AG04449 (cell line): Measurements from ENCODE around the gene LRRC74A.

Source experiments
- CTCF ChIA-PET: fragments of 350-600 bp; formaldehyde crosslinking; extraction: SDS; loops from one replicate; lab custom pipeline; 2021; ENCODE audit warnings: antibody characterized with exemption; lab: Yijun Ruan, JAX
- POLR2A ChIA-PET: fragments of 400-600, 350-600 bp; formaldehyde crosslinking; extraction: SDS; loops from one replicate; lab custom pipeline; 2020; ENCODE audit warnings: antibody characterized with exemption, inconsistent platforms; lab: Yijun Ruan, JAX
- DNase-seq: peaks from one replicate; pipeline ENCODE4 v3.0.0-alpha.2; 2010; ENCODE audit warnings: low read depth, low spot score
- H3K4me3 ChIP-seq: 2 replicates; pipeline ENCODE4 v1.5.1; 2011; ENCODE audit warnings: low read depth, mild to moderate bottlenecking, control low read depth, low read length
- CTCF ChIP-seq: IDR thresholded peaks from one replicate; pipeline ENCODE4 v1.5.1; 2011; ENCODE audit warnings: mild to moderate bottlenecking, moderate library complexity, low read length, control low read depth, inconsistent platforms; ENCODE audit not compliant: insufficient read depth; ENCODE audit errors: missing control alignments

LRRC74A gene

GRCh38 chr14:76811561-76811960 is 14.6 kb upstream of the LRRC74A start:
- POLR2A ChIA-PET: interaction anchor here (1.0 kb wide), 1 partner anchor 102 kb away, joined by 4 read pairs; no protein-coding TSS in a partner anchor
- H3K4me3 ChIP-seq: peak overlapping the region; percentile 75
- no peak for TF ChIP-seq CTCF
- CTCF ChIA-PET: interaction anchor here (0.6 to 8.3 kb wide), 14 partner anchors 9 to 1102 kb away, joined by 3 to 96 read pairs (median 4); partner anchors contain the start of gene LRRC74A
- DNase-seq: no peak

- ChIA-PET POLR2A (interaction anchor here (1.0 kb wide), 1 partner anchor 102 kb away, joined by 4 read pairs; no protein-coding TSS in a partner anchor), CTCF (interaction anchor here (0.8 to 8.3 kb wide), 7 partner anchors 10 to 258 kb away, joined by 3 to 96 read pairs (median 6); no protein-coding TSS in a partner anchor)
- peak overlapping the region; percentile 75 for H3K4me3 ChIP-seq
- no peak for DNase-seq
- no peak for TF ChIP-seq CTCF
These were observed 14.2 kb upstream of the LRRC74A start for GRCh38 chr14:76812093-76812421.

- ChIA-PET POLR2A (interaction anchor here (0.7 kb wide), 1 partner anchor 765 kb away, joined by 3 read pairs; no protein-coding TSS in a partner anchor), CTCF (interaction anchor here (1.2 to 8.3 kb wide), 4 partner anchors 42 to 258 kb away, joined by 3 to 96 read pairs (median 6); no protein-coding TSS in a partner anchor)
- no peak for DNase-seq
- TF ChIP-seq CTCF: no peak
- peak within 1 kb of the TSS; percentile 75 for H3K4me3 ChIP-seq
These were observed 13.5 kb upstream of the LRRC74A start, which contains the start of gene ANGEL1 for GRCh38 chr14:76812422-76813383. TSS of gene ANGEL1 (minus strand) at chr14:76812882. CDS start at chr14:76812827, 55 bp downstream.

- POLR2A ChIA-PET: no interaction called here
- TF ChIP-seq CTCF: no peak
- DNase-seq: no peak
- CTCF ChIA-PET: interaction anchor here (0.7 kb wide), 1 partner anchor 60 kb away, joined by 3 read pairs; no protein-coding TSS in a partner anchor
- no peak overlapping the region for H3K4me3 ChIP-seq
These were observed 11.2 kb upstream of the LRRC74A start for GRCh38 chr14:76814726-76815645.

GRCh38 chr14:76820700-76821099 is 5.5 kb upstream of the LRRC74A start:
- ChIA-PET CTCF (no interaction called here), POLR2A (no interaction called here)
- DNase-seq: no peak
- no peak for TF ChIP-seq CTCF
- H3K4me3 ChIP-seq: no peak overlapping the region
